HCT116 (cell line): ENCODE data around the gene PRSS27. TPM values are rescaled to one million over a fixed set of nuclear protein-coding genes. Genes with fewer than 3 reads are reported as not detected.
A peak's percentile ranks its signal among the peaks of the same experiment; 100 is the strongest.
"Not testable (repeated sequence)": the region's sequence is repeated elsewhere in the genome, so short reads cannot be mapped to it uniquely, and the experiment has no call there.

Experiments
- ATAC-seq: fragments of 200-7000 bp; cut with Tn5 transposase; 2 replicates; pipeline ENCODE4 v1.9.1; 2020; ENCODE audit warnings: mild to moderate bottlenecking, moderate library complexity
- BruUV-seq: library from RNA; stranded (reverse); fragments of 400-500 nt; replicated peaks from 2 replicates; lab custom pipeline; 2021; lab: Mats Ljungman, UMichigan
- CTCF ChIA-PET: fragments of 300-600 bp; sonication (Branson Sonifier 250); formaldehyde crosslinking; loops from one replicate; lab custom pipeline; 2021; ENCODE audit warnings: antibody characterized with exemption; lab: Charles Lee
- POLR2A ChIA-PET: fragments of 300-600, 350-600 bp; sonication (Branson Sonifier 250); formaldehyde crosslinking; loops from one replicate; lab custom pipeline; 2021; ENCODE audit warnings: antibody characterized with exemption; lab: Charles Lee
- RAD21 ChIA-PET, 2 experiments: fragments of 300-600 bp; sonication (Branson Sonifier 250); formaldehyde crosslinking; loops; one replicate each; lab custom pipeline; 2023; ENCODE audit warnings: low total read pairs in 2 of 2; ENCODE audit not compliant: uncharacterized antibody in 2 of 2, unreplicated experiment in 2 of 2, low non-redundant PET in 1 of 2; lab: Charles Lee
- DNase-seq: peaks from one replicate; pipeline ENCODE4 v3.0.0-alpha.2; 2010; ENCODE audit warnings: low read depth, low spot score
- H2AFZ ChIP-seq: fragments of 200-600 bp; shearing (Covaris generic), sonication (generic); 2 replicates; pipeline ENCODE4 v1.6.1; 2017; ENCODE audit warnings: low read depth, mixed run types, mixed read lengths, antibody characterized with exemption, low read length; ENCODE audit not compliant: poor library complexity, severe bottlenecking
- H3K27ac ChIP-seq: 2 replicates; pipeline ENCODE4 v1.5.1; 2012; ENCODE audit warnings: low read depth, low read length
- H3K27me3 ChIP-seq: fragments of 200-600 bp; sonication (generic); 2 replicates; pipeline ENCODE4 v1.6.1; 2016; ENCODE audit warnings: mixed run types, low read length, mixed read lengths; ENCODE audit not compliant: insufficient read depth
- H3K36me3 ChIP-seq, 2 experiments: fragments of 200-500 bp in 1 of 2; fragments of 200-600 bp in 1 of 2; sonication (Bioruptor generic) in 1 of 2; sonication (generic) in 1 of 2; 2 replicates each; pipeline versions ENCODE4 v1.5.1 to v1.6.1; 2014 to 2016; ENCODE audit warnings: low read length in 2 of 2, inconsistent platforms in 1 of 2, mixed read lengths in 1 of 2, mixed run types in 1 of 2; ENCODE audit not compliant: insufficient read depth in 2 of 2, control insufficient read depth in 1 of 2
- H3K4me1 ChIP-seq, 2 experiments: fragments of 200-600 bp in 1 of 2; sonication (generic) in 1 of 2; 2 replicates each; pipeline versions ENCODE4 v1.5.1 to v1.6.1; 2012 to 2017; ENCODE audit warnings: low read length in 2 of 2, inconsistent platforms in 1 of 2, mild to moderate bottlenecking in 1 of 2, mixed read lengths in 1 of 2, mixed run types in 1 of 2, moderate library complexity in 1 of 2; ENCODE audit not compliant: insufficient read depth in 2 of 2, control insufficient read depth in 1 of 2
- H3K4me2 ChIP-seq: fragments of 200-600 bp; sonication (generic); 2 replicates; pipeline ENCODE4 v1.6.1; 2017; ENCODE audit warnings: mixed run types, low read length, mixed read lengths
- H3K4me3 ChIP-seq, 2 experiments: fragments of 200-600 bp in 1 of 2; sonication (generic) in 1 of 2; replicated peaks in 1 of 2; 2 replicates each; pipeline ENCODE4 v1.5.1; 2011 to 2016; ENCODE audit warnings: low read length in 2 of 2, control low read depth in 1 of 2, low read depth in 1 of 2, mild to moderate bottlenecking in 1 of 2, mixed read lengths in 1 of 2, mixed run types in 1 of 2
- H3K79me2 ChIP-seq: fragments of 200-600 bp; sonication (generic); 2 replicates; pipeline ENCODE4 v1.6.1; 2017; ENCODE audit warnings: mild to moderate bottlenecking, mixed run types, low read length, moderate library complexity, mixed read lengths; ENCODE audit not compliant: insufficient read depth
- H3K9ac ChIP-seq: fragments of 200-600 bp; sonication (generic); 2 replicates; pipeline ENCODE4 v1.6.1; 2016; ENCODE audit warnings: low read length, mixed read lengths
- H3K9me2 ChIP-seq: fragments of 200-600 bp; sonication (generic), shearing (Covaris generic); 2 replicates; pipeline ENCODE4 v1.6.1; 2017; ENCODE audit warnings: mixed run types, mild to moderate bottlenecking, moderate library complexity; ENCODE audit not compliant: insufficient read depth
- H3K9me3 ChIP-seq, 2 experiments: fragments of 200-500 bp in 1 of 2; fragments of 200-600 bp in 1 of 2; sonication (Bioruptor generic) in 1 of 2; sonication (generic) in 1 of 2; 2 replicates each; pipeline ENCODE4 v1.6.1; 2014 to 2017; ENCODE audit warnings: low read length in 2 of 2, mixed read lengths in 2 of 2, inconsistent platforms in 1 of 2, low read depth in 1 of 2, mild to moderate bottlenecking in 1 of 2, mixed run types in 1 of 2, moderate library complexity in 1 of 2; ENCODE audit not compliant: control insufficient read depth in 1 of 2, insufficient read depth in 1 of 2
- H4K20me1 ChIP-seq: fragments of 200-600 bp; sonication (generic), shearing (Covaris generic); 2 replicates; pipeline ENCODE4 v1.6.1; 2017; ENCODE audit warnings: mixed run types, mild to moderate bottlenecking, moderate library complexity; ENCODE audit not compliant: insufficient read depth
- EZH2phosphoT487 ChIP-seq: fragments of 200-600 bp; IDR thresholded peaks from 2 replicates; pipeline ENCODE4 v1.6.1; 2018; ENCODE audit warnings: antibody characterized with exemption, borderline replicate concordance
- FOSL1 ChIP-seq: IDR thresholded peaks from 2 replicates; pipeline ENCODE4 v1.6.1; 2012; ENCODE audit warnings: low read depth
- JUND ChIP-seq: IDR thresholded peaks from 2 replicates; pipeline ENCODE4 v1.6.1; 2012
- POLR2AphosphoS5 ChIP-seq: IDR thresholded peaks from 2 replicates; pipeline ENCODE4 v1.6.1; 2011; ENCODE audit warnings: mild to moderate bottlenecking, low read depth, low read length, moderate library complexity
- SP1 ChIP-seq: IDR thresholded peaks from 2 replicates; pipeline ENCODE4 v1.6.1; 2012; ENCODE audit warnings: low read depth
- intact Hi-C: fragments of 100-400 bp; cut with micrococcal nuclease; formaldehyde crosslinking; loops from 2 replicates; pipeline ENCODE4 v1.10.0; 2022
- total RNA-seq: library from RNA; stranded (reverse); gene quantifications from one replicate; pipeline ENCODE4 v1.2.1, GENCODE V29; 2021; ENCODE audit not compliant: unreplicated experiment
- TF ChIP-seq, protein P1 (sequence below): IDR thresholded peaks from 2 replicates; pipeline ENCODE4 v1.6.1; 2012
- TF ChIP-seq, protein P2 (sequence below): IDR thresholded peaks from 2 replicates; pipeline ENCODE4 v1.6.1; 2012

The PRSS27 gene
- total RNA-seq, 1 experiment from 2014 or later, result 3.3 TPM

DNA sequence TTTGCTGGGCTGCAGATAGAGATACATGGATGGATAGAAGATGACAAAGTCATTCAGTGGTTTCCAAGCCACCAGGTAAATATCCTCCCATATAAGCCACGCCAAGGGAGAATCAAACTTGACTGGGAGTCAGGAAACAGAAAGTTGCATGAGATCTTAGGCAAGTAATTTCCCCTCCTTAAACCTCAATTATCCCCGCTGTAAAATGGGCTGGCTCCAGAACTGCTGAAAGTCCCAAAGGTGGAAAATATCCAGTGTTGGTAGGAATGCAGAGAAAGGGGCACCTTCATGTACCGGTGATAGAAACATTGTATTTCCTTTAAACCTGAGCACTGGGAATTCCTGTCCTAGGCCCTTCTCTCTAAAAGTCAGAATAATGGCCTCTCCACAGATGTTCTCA, 43.1 kb downstream of the PRSS27 start:
- POLR2A ChIA-PET, H3K27me3 ChIP-seq, H3K9me3 ChIP-seq, H3K36me3 ChIP-seq, CTCF ChIA-PET, BruUV-seq, H3K4me3 ChIP-seq, DNase-seq, H2AFZ ChIP-seq, RAD21 ChIA-PET, H4K20me1 ChIP-seq, intact Hi-C loops, H3K27ac ChIP-seq, H3K9me2 ChIP-seq, ATAC-seq: not testable (repeated sequence)
- Histone ChIP-seq H3K4me2 (peak overlapping the region; percentile 78; the same call in 1 of the 2 replicates), H3K79me2 (peaks cover 20% of the 10 kb centered on the region), H3K9ac (0 out of 2 replicates have a peak overlapping the region, but pooled peaks have one; percentile 6), H3K4me1 (peaks cover 35 to 71% of the 10 kb centered on the region in 2 experiments)
- 0 out of 2 replicates have a peak, but pooled peaks have one; percentile 16 for TF ChIP-seq JUND

DNA sequence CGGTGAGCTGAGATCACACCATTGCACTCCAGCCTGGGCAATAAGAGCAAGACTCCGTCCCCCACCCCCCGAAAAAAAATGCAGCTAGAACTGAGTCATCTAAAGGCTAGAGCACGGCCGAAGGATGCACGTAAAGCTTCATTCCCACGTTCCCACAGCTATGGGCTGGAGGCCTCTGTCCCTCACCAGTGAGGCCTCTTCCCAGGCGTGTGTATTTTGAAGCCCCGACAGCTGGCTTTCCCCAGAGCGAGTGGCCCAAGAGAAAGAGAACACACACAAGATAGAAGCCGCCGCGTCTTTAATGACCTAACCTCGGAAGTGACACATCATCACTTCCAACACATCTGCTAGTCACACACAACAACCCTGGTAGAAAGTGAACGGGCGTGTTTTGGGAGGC, 44.3 kb downstream of the PRSS27 start:
- Histone ChIP-seq H3K36me3 (no peaks in the 10 kb centered on the region), H2AFZ (no peak overlapping the region), H3K9ac (peak overlapping the region; percentile 45), H3K4me1 (peaks cover 32 to 64% of the 10 kb centered on the region in 2 experiments), H4K20me1 (no peaks in the 10 kb centered on the region), H3K79me2 (peaks cover 10% of the 10 kb centered on the region), H3K9me2 (no peaks in the 10 kb centered on the region), H3K4me3 (peak overlapping the region in 1 of 2 experiments; percentile 38; a peak in 2 of 4 replicates), H3K9me3 (no peaks in the 10 kb centered on the region), H3K4me2 (peak overlapping the region; percentile 78), H3K27me3 (no peaks in the 10 kb centered on the region), H3K27ac (peak overlapping the region; percentile 14)
- TF ChIP-seq SP1, result peak; percentile 36
- TF ChIP-seq, protein P1, sequence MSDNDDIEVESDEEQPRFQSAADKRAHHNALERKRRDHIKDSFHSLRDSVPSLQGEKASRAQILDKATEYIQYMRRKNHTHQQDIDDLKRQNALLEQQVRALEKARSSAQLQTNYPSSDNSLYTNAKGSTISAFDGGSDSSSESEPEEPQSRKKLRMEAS, result peak; percentile 61; the same call in 1 of the 2 replicates
- peak; percentile 73 for TF ChIP-seq FOSL1
- TF ChIP-seq JUND, result peak; percentile 69; the same call in 1 of the 2 replicates
- TF ChIP-seq, protein P2, sequence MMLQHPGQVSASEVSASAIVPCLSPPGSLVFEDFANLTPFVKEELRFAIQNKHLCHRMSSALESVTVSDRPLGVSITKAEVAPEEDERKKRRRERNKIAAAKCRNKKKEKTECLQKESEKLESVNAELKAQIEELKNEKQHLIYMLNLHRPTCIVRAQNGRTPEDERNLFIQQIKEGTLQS, result no peak
- TF ChIP-seq POLR2AphosphoS5, result peak; percentile 31; the same call in 1 of the 2 replicates
- no peak for TF ChIP-seq EZH2phosphoT487
- ChIA-PET CTCF (no interaction called here), POLR2A (interaction anchor here (0.7 kb wide), 1 partner anchor 73 kb away, joined by 3 read pairs; no protein-coding TSS in a partner anchor), RAD21 (no interaction called here)
- BruUV-seq, result no TSS peak
- ATAC-seq (peak; percentile 26), DNase-seq (peak; percentile 68)
- intact Hi-C loops, result no loop called here
